Measurements from ENCODE around the gene CELF2. TPM values are rescaled to one million over a fixed set of nuclear protein-coding genes. Genes with fewer than 3 reads are reported as not detected.

CELF2 gene
- total RNA-seq, 4 donors from 2014 or later = 30.0 to 56.6 (median 43.3) TPM

GRCh38 chr10:11170574-11170973 is 152.9 kb downstream of the CELF2 start:
- no peaks in the 10 kb centered on the region for H3K9me3 ChIP-seq
- peaks cover 0 to 3% of the 10 kb centered on the region in 2 donors for H3K4me1 ChIP-seq

GRCh38 chr10:11170993-11171851 is 153.6 kb downstream of the CELF2 start:
- H3K9me3 ChIP-seq = no peaks in the 10 kb centered on the region
- H3K36me3 ChIP-seq = no peaks in the 10 kb centered on the region
- ATAC-seq (no peak), DNase-seq (no peak)
- peaks cover 0 to 6% of the 10 kb centered on the region in 2 donors for H3K4me1 ChIP-seq
- no peaks in the 10 kb centered on the region for H3K27me3 ChIP-seq
- TF ChIP-seq CTCF (IDR thresholded peaks at IDR 0.05 in 4 of 5, conservative IDR thresholded peaks at IDR 0.05 in 1 of 5) (no peak), POLR2A (IDR thresholded peaks at IDR 0.05) (peak in 1 of 2 donors; percentile 35)
- intact Hi-C loops (cut with DNase I; ENCODE audit: low total_unique reads) = no loop called here
- no peak overlapping the region for H3K27ac ChIP-seq
- no peak overlapping the region for H3K4me3 ChIP-seq
- in situ Hi-C loops (cut with MboI; ENCODE audit: low sequenced_read_pairs in 4 of 4) = no loop called here

More at GRCh38 chr10:11170574-11170973, 152.9 kb downstream of the CELF2 start:
- no peak for TF ChIP-seq POLR2A (IDR thresholded peaks at IDR 0.05)
- TF ChIP-seq CTCF (IDR thresholded peaks at IDR 0.05 in 4 of 5, conservative IDR thresholded peaks at IDR 0.05 in 1 of 5) = no peak
- intact Hi-C loops (cut with DNase I; ENCODE audit: low total_unique reads) = no loop called here
- no peak overlapping the region for H3K4me3 ChIP-seq
- H3K27me3 ChIP-seq = no peaks in the 10 kb centered on the region
- DNase-seq = no peak
- H3K27ac ChIP-seq = no peak overlapping the region
- no peaks in the 10 kb centered on the region for H3K36me3 ChIP-seq
- no peak for ATAC-seq
- in situ Hi-C loops (cut with MboI; ENCODE audit: low sequenced_read_pairs in 4 of 4) = no loop called here

GRCh38 chr10:11173042-11173441 is 155.4 kb downstream of the CELF2 start:
- DNase-seq = no peak
- Histone ChIP-seq H3K27ac (no peak overlapping the region), H3K4me1 (peaks cover 6 to 20% of the 10 kb centered on the region in 2 donors), H3K9me3 (no peaks in the 10 kb centered on the region), H3K36me3 (no peaks in the 10 kb centered on the region), H3K27me3 (no peaks in the 10 kb centered on the region), H3K4me3 (no peak overlapping the region)
- in situ Hi-C loops (cut with MboI; ENCODE audit: low sequenced_read_pairs in 4 of 4) (no loop called here), intact Hi-C loops (cut with DNase I; ENCODE audit: low total_unique reads) (no loop called here)
- ATAC-seq = no peak
- no peak for TF ChIP-seq POLR2A (IDR thresholded peaks at IDR 0.05)
- TF ChIP-seq CTCF (IDR thresholded peaks at IDR 0.05 in 4 of 5, conservative IDR thresholded peaks at IDR 0.05 in 1 of 5) = no peak

- in situ Hi-C loops (cut with MboI; ENCODE audit: low sequenced_read_pairs in 4 of 4) (no loop called here), intact Hi-C loops (cut with DNase I; ENCODE audit: low total_unique reads) (no loop called here)
- DNase-seq = no peak
- Histone ChIP-seq H3K27ac (no peak overlapping the region), H3K27me3 (no peaks in the 10 kb centered on the region), H3K9me3 (no peaks in the 10 kb centered on the region), H3K4me1 (peaks cover 20 to 33% of the 10 kb centered on the region in 2 donors), H3K4me3 (no peak overlapping the region), H3K36me3 (no peaks in the 10 kb centered on the region)
- no peak for ATAC-seq
- TF ChIP-seq POLR2A (IDR thresholded peaks at IDR 0.05) (peak; percentile 11 to 12), CTCF (IDR thresholded peaks at IDR 0.05 in 4 of 5, conservative IDR thresholded peaks at IDR 0.05 in 1 of 5) (no peak)
These were observed 158.2 kb downstream of the CELF2 start for GRCh38 chr10:11175823-11176243.
